Uterus (tissue), 2 donors: ENCODE measurements around the gene RPS3.

Source experiments
- POLR2A ChIP-seq, 2 donors: fragments of 450-650 bp; IDR thresholded peaks; one replicate each; pipeline ENCODE4 v1.6.1; 2016; ENCODE audit warnings: antibody characterized with exemption in 2 of 2, mild to moderate bottlenecking in 1 of 2, moderate library complexity in 1 of 2
- TF ChIP-seq, protein P1 (sequence below), 4 experiments: fragments of 200-600 bp in 2 of 4; fragments of 450-650 bp in 2 of 4; sonication (generic) in 2 of 4; IDR thresholded peaks; one replicate each; pipeline ENCODE4 v1.5.1; 2016 to 2019; ENCODE audit warnings: antibody characterized with exemption in 4 of 4, mild to moderate bottlenecking in 2 of 4, moderate library complexity in 1 of 4

DNA sequence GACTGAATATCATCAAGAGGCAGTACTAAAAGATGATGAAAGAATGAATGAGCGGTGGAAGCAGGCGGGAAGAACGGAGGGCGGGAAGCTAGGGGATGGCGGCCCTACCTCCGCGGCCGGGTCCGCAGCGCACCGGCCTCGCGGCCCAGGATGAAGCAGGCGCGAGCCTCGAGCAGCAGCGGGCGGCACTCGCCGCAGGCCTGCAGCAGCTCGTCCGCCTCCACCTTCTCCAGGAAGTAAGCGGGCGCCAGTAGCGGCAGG, 30.3 kb downstream of the RPS3 start:
- TF ChIP-seq, protein P1, sequence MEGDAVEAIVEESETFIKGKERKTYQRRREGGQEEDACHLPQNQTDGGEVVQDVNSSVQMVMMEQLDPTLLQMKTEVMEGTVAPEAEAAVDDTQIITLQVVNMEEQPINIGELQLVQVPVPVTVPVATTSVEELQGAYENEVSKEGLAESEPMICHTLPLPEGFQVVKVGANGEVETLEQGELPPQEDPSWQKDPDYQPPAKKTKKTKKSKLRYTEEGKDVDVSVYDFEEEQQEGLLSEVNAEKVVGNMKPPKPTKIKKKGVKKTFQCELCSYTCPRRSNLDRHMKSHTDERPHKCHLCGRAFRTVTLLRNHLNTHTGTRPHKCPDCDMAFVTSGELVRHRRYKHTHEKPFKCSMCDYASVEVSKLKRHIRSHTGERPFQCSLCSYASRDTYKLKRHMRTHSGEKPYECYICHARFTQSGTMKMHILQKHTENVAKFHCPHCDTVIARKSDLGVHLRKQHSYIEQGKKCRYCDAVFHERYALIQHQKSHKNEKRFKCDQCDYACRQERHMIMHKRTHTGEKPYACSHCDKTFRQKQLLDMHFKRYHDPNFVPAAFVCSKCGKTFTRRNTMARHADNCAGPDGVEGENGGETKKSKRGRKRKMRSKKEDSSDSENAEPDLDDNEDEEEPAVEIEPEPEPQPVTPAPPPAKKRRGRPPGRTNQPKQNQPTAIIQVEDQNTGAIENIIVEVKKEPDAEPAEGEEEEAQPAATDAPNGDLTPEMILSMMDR (IDR thresholded peaks at IDR 0.05) = no peak
- no peak for TF ChIP-seq POLR2A (IDR thresholded peaks at IDR 0.05)
